ENCODE data around the gene KLF13. TPM values are rescaled to one million over a fixed set of nuclear protein-coding genes. Genes with fewer than 3 reads are reported as not detected.

KLF13 gene
- total RNA-seq, 4 donors from 2014 or later: 49.7 to 67.5 (median 62.3) TPM

DNA sequence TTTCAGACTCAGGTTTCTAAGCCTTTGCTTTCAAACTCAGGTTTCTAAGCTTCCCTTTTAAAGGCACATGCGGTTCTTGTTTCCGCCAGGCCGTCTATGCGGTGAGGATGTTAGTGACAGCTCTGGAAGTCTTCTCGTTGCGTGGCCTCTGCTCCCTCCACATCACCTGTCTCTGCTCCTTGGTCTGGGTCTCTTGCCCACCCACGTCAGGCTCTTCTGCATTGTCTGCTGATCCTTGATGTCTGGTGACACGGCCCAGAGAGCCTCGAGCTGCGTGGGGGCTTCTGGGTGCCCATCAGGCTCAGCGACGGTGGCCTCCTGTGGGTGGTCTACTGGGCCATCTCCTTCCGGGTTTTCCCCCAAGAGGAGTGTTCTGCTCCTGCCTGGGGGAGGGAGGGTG is 30.5 kb downstream of the KLF13 start:
- TF ChIP-seq, protein P1, sequence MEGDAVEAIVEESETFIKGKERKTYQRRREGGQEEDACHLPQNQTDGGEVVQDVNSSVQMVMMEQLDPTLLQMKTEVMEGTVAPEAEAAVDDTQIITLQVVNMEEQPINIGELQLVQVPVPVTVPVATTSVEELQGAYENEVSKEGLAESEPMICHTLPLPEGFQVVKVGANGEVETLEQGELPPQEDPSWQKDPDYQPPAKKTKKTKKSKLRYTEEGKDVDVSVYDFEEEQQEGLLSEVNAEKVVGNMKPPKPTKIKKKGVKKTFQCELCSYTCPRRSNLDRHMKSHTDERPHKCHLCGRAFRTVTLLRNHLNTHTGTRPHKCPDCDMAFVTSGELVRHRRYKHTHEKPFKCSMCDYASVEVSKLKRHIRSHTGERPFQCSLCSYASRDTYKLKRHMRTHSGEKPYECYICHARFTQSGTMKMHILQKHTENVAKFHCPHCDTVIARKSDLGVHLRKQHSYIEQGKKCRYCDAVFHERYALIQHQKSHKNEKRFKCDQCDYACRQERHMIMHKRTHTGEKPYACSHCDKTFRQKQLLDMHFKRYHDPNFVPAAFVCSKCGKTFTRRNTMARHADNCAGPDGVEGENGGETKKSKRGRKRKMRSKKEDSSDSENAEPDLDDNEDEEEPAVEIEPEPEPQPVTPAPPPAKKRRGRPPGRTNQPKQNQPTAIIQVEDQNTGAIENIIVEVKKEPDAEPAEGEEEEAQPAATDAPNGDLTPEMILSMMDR (IDR thresholded peaks at IDR 0.05): no peak
- no peak for ATAC-seq (ENCODE audit: low FRiP score)
- DNase-seq (ENCODE audit: low spot score): no peak

DNA sequence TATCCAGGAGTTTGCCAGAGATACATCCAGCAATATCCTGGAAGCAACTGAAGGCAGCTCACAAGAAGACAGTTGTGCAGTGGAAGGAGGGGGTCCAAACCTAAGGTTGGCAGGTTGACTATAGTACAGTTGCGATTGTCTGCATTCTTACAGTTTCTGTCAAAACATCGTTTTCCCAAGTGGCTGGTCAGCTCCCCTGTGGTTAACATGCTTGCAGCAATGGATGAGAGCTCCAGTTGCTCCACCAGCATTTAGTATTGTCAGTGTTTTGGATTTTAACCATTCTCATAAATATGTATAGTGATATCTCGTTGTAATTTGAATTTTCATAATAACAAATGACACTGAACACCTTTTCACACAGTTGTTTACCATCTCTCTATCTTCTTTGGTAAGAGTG is 31.5 kb downstream of the KLF13 start:
- DNase-seq (ENCODE audit: low spot score) (no peak), ATAC-seq (ENCODE audit: low FRiP score) (no peak)
- TF ChIP-seq, protein P1 (IDR thresholded peaks at IDR 0.05): no peak

DNA sequence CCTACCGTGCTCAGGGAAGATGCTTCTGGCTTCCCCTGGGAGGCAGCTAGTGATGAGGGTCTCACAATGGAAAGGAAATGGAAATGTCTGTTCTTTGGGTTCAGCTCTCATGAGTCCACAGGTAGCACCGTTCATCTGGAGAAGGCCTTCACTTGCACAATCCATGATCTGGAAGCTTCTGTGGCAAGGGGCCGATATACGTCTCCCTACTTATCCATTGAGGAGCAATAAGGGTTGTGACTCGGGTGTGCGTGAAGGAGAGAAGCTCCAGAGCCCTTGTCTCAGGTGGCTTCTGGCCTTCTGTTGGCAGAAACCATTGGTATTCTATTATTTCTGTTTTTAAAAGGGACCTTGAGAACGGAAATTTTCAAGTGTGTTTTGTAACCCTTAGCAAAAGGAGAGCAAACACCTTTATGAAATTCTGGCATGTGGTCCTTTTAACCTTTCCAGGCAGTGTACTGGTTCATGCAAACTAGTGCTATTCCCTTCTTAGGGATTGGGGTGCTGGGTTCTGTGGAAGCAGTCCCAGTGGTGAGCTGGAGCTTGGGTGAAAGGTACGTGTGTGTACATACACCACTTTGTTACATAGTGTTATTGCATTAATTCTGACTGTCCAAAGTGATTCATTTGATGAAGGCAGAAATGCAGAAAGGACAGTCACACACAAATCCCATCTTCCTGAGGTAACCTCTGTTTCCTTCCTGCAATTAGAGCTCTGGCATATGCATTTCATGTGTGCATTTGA is 32.5 kb downstream of the KLF13 start:
- ATAC-seq (ENCODE audit: low FRiP score) (no peak), DNase-seq (ENCODE audit: low spot score) (no peak)
- TF ChIP-seq, protein P1 (IDR thresholded peaks at IDR 0.05): no peak

DNA sequence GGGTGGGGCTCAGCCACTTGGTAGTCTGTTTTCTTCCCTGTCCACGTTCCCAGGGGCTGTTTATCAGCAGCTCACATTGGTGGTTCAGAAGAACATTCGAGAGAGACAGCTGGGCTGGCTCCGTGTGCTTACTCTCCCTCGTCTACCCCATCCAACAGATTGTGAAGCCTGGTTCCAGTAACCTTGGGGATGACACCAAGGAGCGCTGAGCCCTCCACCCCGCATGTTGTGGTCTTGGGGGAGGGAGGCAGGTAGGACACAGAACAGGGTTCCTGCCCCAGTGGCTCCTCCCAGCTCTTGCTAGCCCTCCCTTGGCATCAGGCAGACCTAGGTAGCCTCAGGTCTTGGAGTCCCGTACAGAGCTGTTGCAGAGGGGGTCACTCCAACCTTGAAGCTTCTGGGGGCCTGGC is 33.1 kb downstream of the KLF13 start:
- TF ChIP-seq, protein P1 (IDR thresholded peaks at IDR 0.05): no peak
- ATAC-seq (ENCODE audit: low FRiP score): no peak
- no peak for DNase-seq (ENCODE audit: low spot score)

DNA sequence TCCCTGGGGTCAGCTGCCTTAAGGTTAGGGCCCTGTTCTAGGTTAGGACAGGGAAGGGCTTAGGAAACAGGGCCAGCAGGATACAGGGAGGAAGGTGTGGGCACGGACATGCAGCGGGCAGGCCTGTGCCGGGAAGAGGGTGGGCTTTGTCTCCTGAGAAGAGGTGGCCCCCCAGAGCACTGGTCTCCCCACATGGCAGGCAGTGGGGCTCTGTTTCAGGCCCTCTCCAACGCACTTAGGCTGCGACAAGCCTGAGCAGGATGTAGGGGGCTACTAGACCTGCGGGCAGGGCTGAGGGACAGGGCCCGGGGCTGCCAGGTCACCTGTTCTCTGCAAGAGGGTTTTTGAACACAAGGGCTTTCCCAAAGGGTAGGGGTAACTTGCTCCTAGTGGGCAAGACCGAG is 33.5 kb downstream of the KLF13 start:
- ATAC-seq (ENCODE audit: low FRiP score): no peak
- TF ChIP-seq, protein P1 (IDR thresholded peaks at IDR 0.05): no peak
- no peak for DNase-seq (ENCODE audit: low spot score)

DNA sequence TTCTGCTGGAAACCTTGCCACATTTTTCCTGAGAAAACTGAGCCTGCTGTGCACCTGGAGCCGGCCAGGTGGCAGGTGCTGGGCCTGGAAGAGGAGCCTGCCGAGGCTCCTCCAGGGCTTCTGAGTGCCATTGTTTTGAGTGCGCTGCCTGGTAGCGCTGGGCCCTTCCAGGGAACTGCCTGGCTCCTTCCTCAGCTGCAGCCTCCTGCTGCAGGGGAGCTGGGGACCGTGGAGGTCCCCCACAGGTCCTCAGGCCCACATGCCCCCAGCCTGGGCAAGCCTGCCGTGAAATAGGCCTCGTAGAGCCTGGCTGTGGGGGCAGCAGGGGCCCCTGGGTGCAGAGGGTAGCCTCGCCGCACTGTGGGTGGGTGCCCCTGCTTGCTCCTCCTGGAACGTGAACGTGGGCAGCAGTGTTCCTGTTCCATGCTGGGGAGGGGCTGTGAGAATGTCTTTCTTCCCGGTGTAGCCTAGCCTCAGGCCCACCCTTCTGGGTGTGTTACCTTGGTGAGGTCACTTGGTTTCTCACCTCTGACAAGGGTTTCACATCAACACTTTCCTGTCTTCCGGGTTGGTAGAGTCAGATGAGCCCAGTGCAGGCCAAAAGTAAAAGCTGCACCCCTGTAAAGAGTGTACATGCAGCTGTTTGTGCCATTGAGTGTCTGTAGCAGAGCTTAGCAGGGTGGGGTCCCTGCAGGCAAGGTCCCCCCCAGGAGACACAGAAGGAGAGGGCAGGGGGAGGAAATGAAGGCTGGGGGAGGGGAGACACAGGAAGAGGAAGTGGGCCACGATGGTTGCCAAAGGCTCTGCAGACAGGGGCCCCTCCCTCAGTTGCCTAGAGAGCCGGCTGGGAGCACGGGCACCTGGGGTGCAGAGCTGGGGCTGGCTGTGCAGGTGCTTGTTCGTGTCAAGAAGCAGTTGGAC is 34.5 kb downstream of the KLF13 start:
- ATAC-seq (ENCODE audit: low FRiP score) (no peak), DNase-seq (ENCODE audit: low spot score) (no peak)
- TF ChIP-seq, protein P1 (IDR thresholded peaks at IDR 0.05): no peak
